Smooth muscle cell (in vitro differentiated cells): Measurements from ENCODE around the gene ZNF219. TPM values are rescaled to one million over a fixed set of nuclear protein-coding genes. Genes with fewer than 3 reads are reported as not detected.

Experiments
- DNase-seq: peaks from one replicate; lab custom pipeline; 2025; ENCODE audit not compliant: unreplicated experiment; lab: John Stamatoyannopoulos, UW
- H2AFZ ChIP-seq: fragments of 200-600 bp; sonication (generic); 2 replicates; pipeline ENCODE4 v1.6.0; 2016; ENCODE audit warnings: antibody characterized with exemption, low read depth, mild to moderate bottlenecking
- H3F3A ChIP-seq: fragments of 200-600 bp; sonication (generic); 2 replicates; pipeline ENCODE4 v1.6.0; 2017; ENCODE audit warnings: antibody characterized with exemption, low read depth
- H3K27ac ChIP-seq: fragments of 200-600 bp; sonication (generic); 2 replicates; pipeline ENCODE4 v1.5.1; 2016; ENCODE audit warnings: low read depth, mild to moderate bottlenecking
- H3K27me3 ChIP-seq: fragments of 200-600 bp; sonication (generic); 2 replicates; pipeline ENCODE4 v1.6.1; 2016; ENCODE audit warnings: low read depth, mild to moderate bottlenecking
- H3K36me3 ChIP-seq: fragments of 200-600 bp; sonication (generic); 2 replicates; pipeline ENCODE4 v1.5.1; 2016; ENCODE audit warnings: low read depth
- H3K4me1 ChIP-seq: fragments of 200-600 bp; sonication (generic); 2 replicates; pipeline ENCODE4 v1.5.1; 2016; ENCODE audit warnings: low read depth
- H3K4me2 ChIP-seq: fragments of 200-600 bp; sonication (generic); 2 replicates; pipeline ENCODE4 v1.6.0; 2016; ENCODE audit warnings: mild to moderate bottlenecking
- H3K4me3 ChIP-seq: fragments of 200-600 bp; sonication (generic); 2 replicates; pipeline ENCODE4 v1.5.1; 2016; ENCODE audit warnings: mild to moderate bottlenecking
- H3K79me2 ChIP-seq: fragments of 200-600 bp; sonication (generic); 2 replicates; pipeline ENCODE4 v1.6.0; 2016; ENCODE audit warnings: low read depth, mild to moderate bottlenecking
- H3K9ac ChIP-seq: fragments of 200-600 bp; sonication (generic); 2 replicates; pipeline ENCODE4 v1.6.0; 2016; ENCODE audit warnings: low read depth
- H3K9me3 ChIP-seq: fragments of 200-600 bp; sonication (generic); replicated peaks from 2 replicates; pipeline ENCODE4 v1.5.1; 2016; ENCODE audit warnings: low read depth
- H4K20me1 ChIP-seq: fragments of 200-600 bp; sonication (generic); 2 replicates; pipeline ENCODE4 v1.6.0; 2016; ENCODE audit warnings: low read depth
- CTCF ChIP-seq: fragments of 200-600 bp; sonication (generic); IDR thresholded peaks from 2 replicates; pipeline ENCODE4 v1.5.1; 2017; ENCODE audit warnings: borderline replicate concordance, mild to moderate bottlenecking, antibody characterized with exemption; ENCODE audit not compliant: insufficient read depth, poor library complexity, severe bottlenecking
- WGBS: methylation state at CpG from one replicate; pipeline ENCODE4 v1.1.7; 2016; ENCODE audit warnings: low lambda C conversion rate; 5-methylcytosine and 5-hydroxymethylcytosine counted together
- polyA plus RNA-seq: library from polyadenylated mRNA; unstranded; fragments of >200 nt; fragmentation: Nextera tagmentation; extraction: Ambion mirVana; gene quantifications from 2 replicates; pipeline ENCODE4 v1.2.1, GENCODE V29; 2016
- total RNA-seq: library from RNA; depleted of rRNA; stranded (reverse); fragments of >200 nt; gene quantifications from 2 replicates; pipeline ENCODE4 v1.2.3, GENCODE V29; 2014

Gene ZNF219
- total and polyA plus RNA-seq, 2 experiments from 2014 or later, result 8.8 to 10.0 TPM

GRCh38 chr14:21100931-21101330 lies 2.5 kb upstream of the ZNF219 start, which contains the start of gene TMEM253:
TMEM253 (plus strand) TSS chr14:21101066; CDS start chr14:21101344, 278 bp downstream.
- no peak for TF ChIP-seq CTCF
- Histone ChIP-seq H3K4me3 (no peak within 1 kb of the TSS), H3K4me2 (no peak within 1 kb of the TSS)

GRCh38 chr14:21099596-21099985 lies 1.1 kb upstream of the ZNF219 start:
- Histone ChIP-seq H3K9me3 (no peaks in the 10 kb centered on the region), H3K4me1 (peaks cover 52% of the 10 kb centered on the region), H3K79me2 (no peaks in the 10 kb centered on the region), H3K4me2 (peak overlapping the region; percentile 96), H3K27ac (no peak overlapping the region), H2AFZ (no peak overlapping the region), H3K36me3 (no peaks in the 10 kb centered on the region), H3K27me3 (no peaks in the 10 kb centered on the region), H3F3A (peaks cover 27% of the 10 kb centered on the region), H3K4me3 (peak overlapping the region; percentile 70), H4K20me1 (peaks cover 12% of the 10 kb centered on the region), H3K9ac (no peak overlapping the region)
- no peak for DNase-seq
- no peak for TF ChIP-seq CTCF
- 76% methylated on average over 5 of the region's 5 CpGs for WGBS

More at GRCh38 chr14:21100931-21101330, 2.5 kb upstream of the ZNF219 start, which contains the start of gene TMEM253:
- Histone ChIP-seq H3K27ac (peak within 1 kb of the TSS; percentile 31), H4K20me1 (peaks cover 5% of the 10 kb centered on the region), H3F3A (peaks cover 25% of the 10 kb centered on the region), H3K9me3 (no peaks in the 10 kb centered on the region), H3K4me1 (peaks cover 49% of the 10 kb centered on the region), H3K36me3 (no peaks in the 10 kb centered on the region), H2AFZ (no peak within 1 kb of the TSS), H3K27me3 (no peaks in the 10 kb centered on the region), H3K79me2 (no peaks in the 10 kb centered on the region), H3K9ac (no peak within 1 kb of the TSS)
- WGBS, result 91% methylated on average over 5 of the region's 5 CpGs
- no peak for DNase-seq

GRCh38 chr14:21098892-21099595 lies 589 bp upstream of the ZNF219 start:
- WGBS, result 16% methylated on average over 16 of the region's 16 CpGs
- peak overlapping the region; percentile 50 for H3K9ac ChIP-seq
- peak overlapping the region; percentile 44 for H3K27ac ChIP-seq

More at GRCh38 chr14:21098892-21099595, 589 bp upstream of the ZNF219 start:
- Histone ChIP-seq H4K20me1 (peaks cover 16% of the 10 kb centered on the region), H3F3A (peaks cover 31% of the 10 kb centered on the region), H3K4me2 (peak overlapping the region; percentile 96), H2AFZ (peak overlapping the region; percentile 86), H3K4me1 (peaks cover 54% of the 10 kb centered on the region), H3K27me3 (no peaks in the 10 kb centered on the region), H3K4me3 (peak overlapping the region; percentile 70), H3K36me3 (no peaks in the 10 kb centered on the region), H3K79me2 (no peaks in the 10 kb centered on the region), H3K9me3 (no peaks in the 10 kb centered on the region)
- no peak for TF ChIP-seq CTCF
- DNase-seq, result no peak
